Natural killer cell (primary cell): ENCODE measurements around the gene TMEM163. TPM values are rescaled to one million over a fixed set of nuclear protein-coding genes. Genes with fewer than 3 reads are reported as not detected.

Source experiments
- ATAC-seq, 3 donors: fragments of 150-1000 bp in 2 of 3; fragments of 200-7000 bp in 1 of 3; cut with Tn5 transposase; 1 replicate in 1 of 3; 2 replicates in 2 of 3; pipeline ENCODE4 v1.10.0; 2021; ENCODE audit warnings: mild to moderate bottlenecking in 2 of 3, moderate library complexity in 2 of 3
- DNase-seq, 2 donors: peaks; one replicate each; pipeline versions ENCODE4 v3.0.0 to v3.0.0-alpha.2; 2013 to 2021; ENCODE audit warnings: mixed read lengths in 1 of 2
- H3K27ac ChIP-seq: one replicate; pipeline ENCODE4 v1.5.1; 2013; ENCODE audit warnings: mild to moderate bottlenecking, low read length
- H3K27me3 ChIP-seq: one replicate; pipeline ENCODE4 v1.6.1; 2013; ENCODE audit warnings: low read length; ENCODE audit not compliant: control insufficient read depth, insufficient read depth
- H3K36me3 ChIP-seq: one replicate; pipeline ENCODE4 v1.6.1; 2013; ENCODE audit warnings: low read length; ENCODE audit not compliant: control insufficient read depth, insufficient read depth
- H3K4me1 ChIP-seq: one replicate; pipeline ENCODE4 v1.6.1; 2013; ENCODE audit warnings: low read length; ENCODE audit not compliant: control insufficient read depth, insufficient read depth
- H3K4me3 ChIP-seq: one replicate; pipeline ENCODE4 v1.5.1; 2013; ENCODE audit warnings: low read length
- H3K9me3 ChIP-seq: one replicate; pipeline ENCODE4 v1.6.1; 2013; ENCODE audit warnings: low read length; ENCODE audit not compliant: control insufficient read depth, insufficient read depth
- H3K27ac Mint-ChIP-seq, 2 donors: one replicate each; pipeline ENCODE4 v1.8.0; 2022; ENCODE audit warnings: mild to moderate bottlenecking in 2 of 2, mixed read lengths in 2 of 2, moderate library complexity in 1 of 2
- H3K27me3 Mint-ChIP-seq, 2 donors: one replicate each; pipeline ENCODE4 v1.8.0; 2022; ENCODE audit warnings: low read depth in 2 of 2, mixed read lengths in 2 of 2
- H3K36me3 Mint-ChIP-seq: one replicate; pipeline ENCODE4 v1.8.0; 2022; ENCODE audit warnings: mixed read lengths
- H3K4me1 Mint-ChIP-seq, 2 donors: one replicate each; pipeline ENCODE4 v1.8.0; 2022; ENCODE audit warnings: mixed read lengths in 2 of 2
- H3K4me3 Mint-ChIP-seq: one replicate; pipeline ENCODE4 v1.8.0; 2022; ENCODE audit warnings: mild to moderate bottlenecking, moderate library complexity, mixed read lengths
- H3K9me3 Mint-ChIP-seq, 2 donors: one replicate each; pipeline ENCODE4 v1.8.0; 2022; ENCODE audit warnings: mixed read lengths in 2 of 2
- WGBS: methylation state at CpG from one replicate; pipeline ENCODE4 v1.1.7; 2013; ENCODE audit warnings: missing lambda C conversion rate; ENCODE audit not compliant: insufficient coverage; 5-methylcytosine and 5-hydroxymethylcytosine counted together
- intact Hi-C: fragments of 100-400 bp; cut with micrococcal nuclease; formaldehyde crosslinking; loops from one replicate; pipeline ENCODE4 v1.14.2; 2022
- total RNA-seq, 4 donors: library from RNA; stranded (reverse); fragments of 120-200 nt in 1 of 4; gene quantifications; one replicate each; pipeline versions ENCODE4 v1.2.3 to v1.2.4, GENCODE V29; 2013 to 2022
- TF ChIP-seq, protein P1 (sequence below): fragments of 200-600 bp; IDR thresholded peaks from one replicate; pipeline ENCODE4 v1.8.0; 2022; ENCODE audit warnings: antibody characterized with exemption

The TMEM163 gene
- total RNA-seq, 3 donors from 2014 or later (not counting 1 experiment from before 2014, with no cell fraction given) = 6.8 to 11.6 (median 10.3) TPM

DNA sequence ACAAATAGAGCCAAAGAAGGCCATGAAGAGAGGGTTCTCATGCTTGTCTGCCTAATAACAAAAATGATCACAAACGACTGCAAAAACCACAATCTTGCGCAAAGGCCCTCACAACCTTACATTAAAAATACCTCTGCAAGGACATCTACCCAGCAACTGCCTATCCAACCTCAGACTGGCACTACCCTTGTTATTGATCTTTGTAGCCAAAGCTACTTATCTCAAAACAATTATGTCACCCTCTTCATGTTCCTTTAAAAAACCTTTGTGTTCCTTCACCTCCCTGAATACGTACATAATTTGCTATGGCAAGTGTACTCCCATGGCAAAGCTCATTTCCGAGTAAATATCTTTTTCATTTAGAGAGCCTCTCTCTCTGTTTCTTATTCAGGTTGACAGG, 44.1 kb downstream of the TMEM163 start:
- Mint-ChIP-seq H3K36me3 (no peaks in the 10 kb centered on the region), H3K4me3 (no peak overlapping the region), H3K27me3 (no peaks in the 10 kb centered on the region), H3K4me1 (peaks cover 81 to 94% of the 10 kb centered on the region in 2 donors), H3K9me3 (no peaks in the 10 kb centered on the region), H3K27ac (peak overlapping the region; percentile 7 to 19)
- ATAC-seq (no peak), DNase-seq (no peak)
- WGBS = 82% methylated on average over 4 of the region's 4 CpGs
- Histone ChIP-seq H3K4me3 (no peak overlapping the region), H3K9me3 (no peaks in the 10 kb centered on the region), H3K27me3 (no peaks in the 10 kb centered on the region), H3K4me1 (peaks cover 75% of the 10 kb centered on the region), H3K27ac (no peak overlapping the region), H3K36me3 (no peaks in the 10 kb centered on the region)
- intact Hi-C loops = no loop called here
- TF ChIP-seq, protein P1, sequence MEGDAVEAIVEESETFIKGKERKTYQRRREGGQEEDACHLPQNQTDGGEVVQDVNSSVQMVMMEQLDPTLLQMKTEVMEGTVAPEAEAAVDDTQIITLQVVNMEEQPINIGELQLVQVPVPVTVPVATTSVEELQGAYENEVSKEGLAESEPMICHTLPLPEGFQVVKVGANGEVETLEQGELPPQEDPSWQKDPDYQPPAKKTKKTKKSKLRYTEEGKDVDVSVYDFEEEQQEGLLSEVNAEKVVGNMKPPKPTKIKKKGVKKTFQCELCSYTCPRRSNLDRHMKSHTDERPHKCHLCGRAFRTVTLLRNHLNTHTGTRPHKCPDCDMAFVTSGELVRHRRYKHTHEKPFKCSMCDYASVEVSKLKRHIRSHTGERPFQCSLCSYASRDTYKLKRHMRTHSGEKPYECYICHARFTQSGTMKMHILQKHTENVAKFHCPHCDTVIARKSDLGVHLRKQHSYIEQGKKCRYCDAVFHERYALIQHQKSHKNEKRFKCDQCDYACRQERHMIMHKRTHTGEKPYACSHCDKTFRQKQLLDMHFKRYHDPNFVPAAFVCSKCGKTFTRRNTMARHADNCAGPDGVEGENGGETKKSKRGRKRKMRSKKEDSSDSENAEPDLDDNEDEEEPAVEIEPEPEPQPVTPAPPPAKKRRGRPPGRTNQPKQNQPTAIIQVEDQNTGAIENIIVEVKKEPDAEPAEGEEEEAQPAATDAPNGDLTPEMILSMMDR = no peak

DNA sequence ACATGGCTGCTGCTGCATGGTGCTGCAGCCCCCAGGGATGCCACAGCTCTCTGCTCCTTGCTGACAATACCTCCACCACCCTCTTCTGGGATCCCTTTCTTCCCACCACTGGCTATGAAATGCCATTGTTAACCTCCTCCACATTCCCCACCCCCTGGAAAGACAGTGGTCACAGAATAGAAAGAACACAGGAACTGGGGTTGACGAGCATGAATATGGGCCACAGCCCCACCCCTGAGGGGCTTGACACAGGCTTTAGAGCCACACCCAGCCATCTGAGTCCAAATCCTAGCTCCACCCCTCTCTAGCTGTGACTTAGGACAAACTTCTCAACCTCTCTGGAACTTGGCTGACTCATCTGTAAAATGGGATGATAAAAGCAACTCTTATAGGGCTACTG, 47.3 kb downstream of the TMEM163 start:
- H3K36me3 Mint-ChIP-seq = no peaks in the 10 kb centered on the region
- peaks cover 76% of the 10 kb centered on the region for H3K4me1 ChIP-seq
- H3K4me3 Mint-ChIP-seq = peak overlapping the region; percentile 78
- no peak for ATAC-seq
- H3K27ac ChIP-seq = peak overlapping the region; percentile 49
- H3K27me3 ChIP-seq = no peaks in the 10 kb centered on the region
- no peaks in the 10 kb centered on the region for H3K27me3 Mint-ChIP-seq
- peak in 1 of 2 donors; percentile 53 for DNase-seq
- H3K9me3 Mint-ChIP-seq = no peaks in the 10 kb centered on the region
- WGBS = 0% methylated on average over 1 of the region's 1 CpG
- H3K27ac Mint-ChIP-seq = peak overlapping the region; percentile 93 to 98
- intact Hi-C loops = loop anchor here (2.0 kb wide), 2 partner anchors 89 to 247 kb away; partner anchors contain the start of gene CCNT2
- no peaks in the 10 kb centered on the region for H3K36me3 ChIP-seq
- no peak overlapping the region for H3K4me3 ChIP-seq
- H3K4me1 Mint-ChIP-seq = peaks cover 83 to 94% of the 10 kb centered on the region in 2 donors
- TF ChIP-seq, protein P1 = no peak
- H3K9me3 ChIP-seq = no peaks in the 10 kb centered on the region

GRCh38 chr2:134670955-134671354, 47.8 kb downstream of the TMEM163 start:
- no peaks in the 10 kb centered on the region for H3K27me3 Mint-ChIP-seq
- Histone ChIP-seq H3K36me3 (no peaks in the 10 kb centered on the region), H3K27ac (peak overlapping the region; percentile 49), H3K4me3 (no peak overlapping the region), H3K4me1 (peaks cover 78% of the 10 kb centered on the region), H3K9me3 (no peaks in the 10 kb centered on the region), H3K27me3 (no peaks in the 10 kb centered on the region)
- no peaks in the 10 kb centered on the region for H3K9me3 Mint-ChIP-seq
- H3K36me3 Mint-ChIP-seq = no peaks in the 10 kb centered on the region
- intact Hi-C loops = loop anchor here (1.0 to 2.0 kb wide), 4 partner anchors 8 to 248 kb away; partner anchors contain the start of gene CCNT2
- TF ChIP-seq, protein P1 = no peak
- ATAC-seq = no peak
- peak in 1 of 2 donors; percentile 42 for DNase-seq
- WGBS = 58% methylated on average over 4 of the region's 4 CpGs
- H3K4me1 Mint-ChIP-seq = peaks cover 86 to 95% of the 10 kb centered on the region in 2 donors
- H3K4me3 Mint-ChIP-seq = peak overlapping the region; percentile 78
- H3K27ac Mint-ChIP-seq = peak overlapping the region; percentile 93 to 98
